Measurements from ENCODE around the gene CAMSAP1.

CAMSAP1 gene

DNA sequence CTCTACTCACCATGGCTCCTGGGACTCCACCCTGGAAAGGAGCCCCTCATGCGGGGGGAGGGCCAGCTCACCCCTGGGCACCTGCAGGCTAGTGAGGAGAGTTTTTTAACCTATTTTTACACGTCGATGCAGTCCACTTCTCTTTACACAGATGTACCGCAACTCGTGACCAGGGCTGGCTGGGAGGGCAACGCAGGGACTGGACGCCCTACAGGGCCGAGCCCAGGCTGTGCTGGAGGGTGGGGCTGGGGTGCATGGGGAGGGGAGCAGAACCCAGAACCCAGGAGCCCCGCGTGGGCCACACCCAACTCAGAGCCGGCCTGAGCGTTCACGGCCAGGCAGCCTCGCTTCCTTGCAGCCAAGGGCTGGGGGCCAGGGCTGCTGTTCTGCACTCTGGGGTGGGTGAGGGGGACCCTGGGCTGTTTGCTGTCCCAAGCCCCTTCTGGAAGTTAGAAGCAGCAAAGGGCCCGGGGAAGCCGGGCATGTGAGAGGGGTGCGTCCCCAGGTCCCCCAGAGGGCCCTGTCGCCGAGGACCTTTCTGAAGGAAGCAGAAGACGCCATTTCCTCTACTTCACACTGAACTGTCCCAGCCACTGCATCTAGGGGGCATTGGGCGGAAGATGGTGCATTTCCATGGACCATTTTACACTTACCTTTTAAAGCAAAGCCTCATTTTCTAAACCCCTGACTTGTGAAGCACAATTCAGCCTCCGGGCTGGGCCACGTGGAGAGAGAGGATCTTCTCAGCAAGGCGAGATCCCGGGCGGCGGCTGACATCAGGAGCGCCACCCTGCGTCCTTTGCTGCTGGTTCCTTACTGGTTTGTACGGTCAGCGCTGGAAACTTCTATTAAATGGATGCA, 114.8 kb downstream of the CAMSAP1 start:
- TF ChIP-seq, protein P1, sequence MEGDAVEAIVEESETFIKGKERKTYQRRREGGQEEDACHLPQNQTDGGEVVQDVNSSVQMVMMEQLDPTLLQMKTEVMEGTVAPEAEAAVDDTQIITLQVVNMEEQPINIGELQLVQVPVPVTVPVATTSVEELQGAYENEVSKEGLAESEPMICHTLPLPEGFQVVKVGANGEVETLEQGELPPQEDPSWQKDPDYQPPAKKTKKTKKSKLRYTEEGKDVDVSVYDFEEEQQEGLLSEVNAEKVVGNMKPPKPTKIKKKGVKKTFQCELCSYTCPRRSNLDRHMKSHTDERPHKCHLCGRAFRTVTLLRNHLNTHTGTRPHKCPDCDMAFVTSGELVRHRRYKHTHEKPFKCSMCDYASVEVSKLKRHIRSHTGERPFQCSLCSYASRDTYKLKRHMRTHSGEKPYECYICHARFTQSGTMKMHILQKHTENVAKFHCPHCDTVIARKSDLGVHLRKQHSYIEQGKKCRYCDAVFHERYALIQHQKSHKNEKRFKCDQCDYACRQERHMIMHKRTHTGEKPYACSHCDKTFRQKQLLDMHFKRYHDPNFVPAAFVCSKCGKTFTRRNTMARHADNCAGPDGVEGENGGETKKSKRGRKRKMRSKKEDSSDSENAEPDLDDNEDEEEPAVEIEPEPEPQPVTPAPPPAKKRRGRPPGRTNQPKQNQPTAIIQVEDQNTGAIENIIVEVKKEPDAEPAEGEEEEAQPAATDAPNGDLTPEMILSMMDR (IDR thresholded peaks at IDR 0.05; ENCODE audit: low read depth, low read length), result no peak
- DNase-seq (ENCODE audit: extremely low read depth, low read depth), result no peak

DNA sequence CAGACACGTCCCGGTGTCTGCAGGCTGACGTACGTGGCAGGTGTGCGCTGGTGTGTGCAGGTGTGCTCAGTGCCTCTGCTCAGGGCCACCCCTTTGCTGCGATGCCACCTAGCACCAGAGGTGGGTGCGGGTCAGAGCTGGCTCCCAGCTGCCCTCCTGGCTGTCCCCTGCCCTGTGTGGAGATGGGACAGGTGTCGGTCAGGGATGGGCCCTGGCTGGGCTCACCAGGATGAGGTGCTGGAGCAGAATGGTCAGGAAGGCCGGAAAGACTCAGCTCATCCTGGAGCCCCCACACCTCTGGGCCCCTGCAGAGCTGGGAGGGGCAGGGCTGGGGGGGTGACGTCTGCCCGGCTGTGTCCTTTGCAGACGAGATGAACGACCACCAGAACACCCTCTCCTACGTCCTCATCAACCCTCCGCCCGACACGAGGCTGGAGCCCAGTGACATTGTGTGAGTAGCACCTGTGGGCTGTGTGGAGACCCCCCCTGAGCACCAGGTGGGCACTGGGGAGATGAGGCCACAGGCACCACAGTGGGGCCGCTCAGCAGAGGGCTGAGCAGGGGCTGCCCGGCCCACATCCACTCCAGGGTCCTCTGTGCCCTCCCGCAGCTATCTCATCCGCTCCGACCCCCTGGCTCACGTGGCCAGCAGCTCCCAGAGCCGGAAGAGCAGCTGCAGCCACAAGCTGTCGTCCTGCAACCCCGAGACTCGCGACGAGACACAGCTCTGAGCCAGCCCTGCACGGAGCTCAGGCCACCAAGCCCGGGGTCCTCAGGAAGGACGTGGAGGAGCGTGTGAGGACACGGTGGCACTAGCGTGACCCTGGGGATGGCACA, 115.7 kb downstream of the CAMSAP1 start:
- DNase-seq (ENCODE audit: extremely low read depth, low read depth), result no peak
- TF ChIP-seq, protein P1 (IDR thresholded peaks at IDR 0.05; ENCODE audit: low read depth, low read length), result no peak

DNA sequence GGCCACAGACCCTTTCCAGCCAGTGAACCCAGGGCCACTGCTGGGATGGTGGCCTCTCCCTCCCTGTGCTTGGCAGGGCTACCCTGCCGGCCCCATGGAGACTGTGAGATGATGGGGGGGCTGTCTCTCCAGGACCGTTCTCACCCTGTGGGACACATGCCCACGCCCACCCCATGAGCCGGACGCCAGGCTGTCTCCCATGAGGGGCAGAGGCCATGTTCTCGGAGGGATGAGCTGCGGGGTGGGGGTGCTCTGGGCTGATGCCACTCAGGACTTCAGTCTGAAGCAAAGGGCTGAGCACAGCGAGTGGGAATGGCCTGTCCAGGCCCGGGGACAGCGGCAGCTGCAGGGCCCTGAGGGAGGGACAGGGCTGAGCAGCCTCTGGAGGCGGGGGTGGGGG, 116.5 kb downstream of the CAMSAP1 start:
- TF ChIP-seq, protein P1 (IDR thresholded peaks at IDR 0.05; ENCODE audit: low read depth, low read length), result no peak
- DNase-seq (ENCODE audit: extremely low read depth, low read depth), result no peak

DNA sequence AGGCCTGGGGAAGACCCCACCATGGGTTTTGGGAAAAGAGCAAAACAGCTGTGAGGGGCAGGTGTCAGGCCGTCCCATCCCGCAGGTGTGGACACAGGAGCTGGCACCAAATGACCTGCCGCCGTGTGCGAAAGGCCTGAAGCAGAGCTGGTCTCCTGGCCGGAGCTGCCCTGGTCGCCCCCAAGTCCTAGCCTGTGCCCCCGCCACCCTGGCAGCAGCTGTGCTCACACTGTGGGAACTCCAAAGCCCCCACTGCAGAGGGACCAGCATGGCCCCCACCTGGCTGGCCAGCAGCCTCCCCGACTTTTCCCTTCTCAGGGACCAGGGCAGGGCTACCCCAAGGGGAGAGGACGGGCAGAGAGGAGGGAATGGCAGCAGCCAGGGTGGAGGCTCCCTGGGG, 117.0 kb downstream of the CAMSAP1 start:
- DNase-seq (ENCODE audit: extremely low read depth, low read depth), result no peak
- TF ChIP-seq, protein P1 (IDR thresholded peaks at IDR 0.05; ENCODE audit: low read depth, low read length), result no peak

DNA sequence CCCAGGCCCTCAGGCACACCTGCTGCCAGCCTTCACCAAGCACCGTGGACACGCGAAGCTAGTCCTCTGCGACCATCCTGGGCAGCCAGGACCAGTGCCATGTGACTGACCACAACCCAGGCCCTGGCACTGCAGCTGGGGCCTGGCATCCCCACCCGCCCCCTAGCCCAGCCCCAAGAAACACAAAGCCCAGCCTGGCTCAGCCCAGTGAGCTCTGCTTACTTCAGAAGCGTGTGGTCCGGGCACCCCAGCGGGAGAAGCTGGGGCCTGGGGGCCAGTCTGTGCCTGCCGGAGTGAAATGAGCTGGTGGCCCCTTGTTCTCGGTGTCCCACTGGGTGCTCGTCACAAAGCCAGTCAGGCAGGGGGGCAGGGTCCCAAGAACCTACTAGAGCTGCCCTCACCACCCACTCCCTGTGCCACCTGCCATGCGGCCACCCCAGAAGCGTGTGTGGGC, 117.5 kb downstream of the CAMSAP1 start:
- DNase-seq (ENCODE audit: extremely low read depth, low read depth), result no peak

DNA sequence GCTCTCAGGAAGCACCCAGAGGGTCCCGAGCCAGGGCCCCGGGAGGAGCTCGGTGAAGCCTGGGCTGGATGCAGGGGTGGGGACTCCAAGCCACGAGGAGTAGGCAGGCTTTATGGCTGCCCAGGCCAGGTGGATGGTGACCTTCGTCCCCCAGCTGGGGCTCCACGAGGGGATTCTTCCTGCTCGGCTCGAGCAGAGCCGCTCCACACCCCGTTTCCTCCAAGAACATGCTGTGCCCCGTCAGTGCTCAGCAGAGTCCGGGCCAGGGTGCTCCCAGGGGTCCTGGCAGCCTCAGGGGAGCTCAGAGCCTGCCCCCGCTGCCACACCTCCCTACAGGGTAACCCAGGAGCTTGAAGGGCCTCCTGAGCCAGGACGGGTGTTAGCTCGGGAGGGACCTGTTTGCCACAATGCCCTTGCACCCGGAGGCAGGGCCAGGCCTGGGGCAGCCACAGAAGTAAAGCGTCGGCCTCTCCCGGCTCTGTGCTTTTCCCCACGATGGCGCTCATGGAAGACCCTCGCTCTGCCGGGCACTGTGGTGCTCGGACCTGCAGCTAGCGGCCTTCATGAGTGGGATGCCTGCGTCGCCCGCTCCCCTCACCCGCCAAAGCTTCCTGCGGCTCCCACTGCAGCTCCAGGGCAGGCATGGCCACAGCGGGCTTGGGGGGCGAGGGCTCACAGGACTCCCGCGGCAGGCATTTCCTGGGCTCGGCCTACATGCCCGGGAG, 118.6 kb downstream of the CAMSAP1 start:
- TF ChIP-seq, protein P1 (IDR thresholded peaks at IDR 0.05; ENCODE audit: low read depth, low read length), result no peak
- DNase-seq (ENCODE audit: extremely low read depth, low read depth), result no peak

More for the DNA sequence above, 117.5 kb downstream of the CAMSAP1 start:
- TF ChIP-seq, protein P1 (IDR thresholded peaks at IDR 0.05; ENCODE audit: low read depth, low read length), result no peak

Data from AG09319 (cell line).